Activated CD4-positive, alpha-beta memory T cell treated with anti-CD3 and anti-CD28 coated beads, Interleukin-2, amount 10 ng/mL, durations not matched to agents 7 days and 5 days (primary cell): ENCODE data around the gene EGR1. TPM values are rescaled to one million over a fixed set of nuclear protein-coding genes. Genes with fewer than 3 reads are reported as not detected.
"Not testable (repeated sequence)": the region's sequence is repeated elsewhere in the genome, so short reads cannot be mapped to it uniquely, and the experiment has no call there.

ENCODE experiments used
- CTCF ChIA-PET: fragments of 350-600 bp; sonication (Branson Sonifier 250); formaldehyde crosslinking; loops from one replicate; lab custom pipeline; 2021; ENCODE audit warnings: antibody characterized with exemption, inconsistent platforms; lab: Charles Lee
- POLR2A ChIA-PET: fragments of 350-600 bp; sonication (Branson Sonifier 250); formaldehyde crosslinking; loops from one replicate; lab custom pipeline; 2021; ENCODE audit warnings: antibody characterized with exemption; lab: Charles Lee
- DNase-seq: peaks from one replicate; pipeline ENCODE4 v3.0.0-alpha.2; 2020
- H3K27ac Mint-ChIP-seq: one replicate; pipeline ENCODE4 v1.8.0; 2021; ENCODE audit warnings: mild to moderate bottlenecking, mixed read lengths
- H3K27me3 Mint-ChIP-seq: one replicate; pipeline ENCODE4 v1.8.0; 2021; ENCODE audit warnings: mixed read lengths
- H3K36me3 Mint-ChIP-seq: one replicate; pipeline ENCODE4 v1.8.0; 2021; ENCODE audit warnings: low read depth, mixed read lengths
- H3K4me1 Mint-ChIP-seq: one replicate; pipeline ENCODE4 v1.8.0; 2021; ENCODE audit warnings: mixed read lengths
- H3K4me3 Mint-ChIP-seq: one replicate; pipeline ENCODE4 v1.8.0; 2021; ENCODE audit warnings: mild to moderate bottlenecking, mixed read lengths
- H3K9me3 Mint-ChIP-seq: one replicate; pipeline ENCODE4 v1.8.0; 2021; ENCODE audit warnings: mixed read lengths
- total RNA-seq, 2 experiments: library from RNA; stranded (reverse); gene quantifications; one replicate each; pipeline ENCODE4 v1.2.3, GENCODE V29; 2021

The EGR1 gene
- total RNA-seq, 2 experiments from 2014 or later: 21.0 to 21.6 TPM

DNA sequence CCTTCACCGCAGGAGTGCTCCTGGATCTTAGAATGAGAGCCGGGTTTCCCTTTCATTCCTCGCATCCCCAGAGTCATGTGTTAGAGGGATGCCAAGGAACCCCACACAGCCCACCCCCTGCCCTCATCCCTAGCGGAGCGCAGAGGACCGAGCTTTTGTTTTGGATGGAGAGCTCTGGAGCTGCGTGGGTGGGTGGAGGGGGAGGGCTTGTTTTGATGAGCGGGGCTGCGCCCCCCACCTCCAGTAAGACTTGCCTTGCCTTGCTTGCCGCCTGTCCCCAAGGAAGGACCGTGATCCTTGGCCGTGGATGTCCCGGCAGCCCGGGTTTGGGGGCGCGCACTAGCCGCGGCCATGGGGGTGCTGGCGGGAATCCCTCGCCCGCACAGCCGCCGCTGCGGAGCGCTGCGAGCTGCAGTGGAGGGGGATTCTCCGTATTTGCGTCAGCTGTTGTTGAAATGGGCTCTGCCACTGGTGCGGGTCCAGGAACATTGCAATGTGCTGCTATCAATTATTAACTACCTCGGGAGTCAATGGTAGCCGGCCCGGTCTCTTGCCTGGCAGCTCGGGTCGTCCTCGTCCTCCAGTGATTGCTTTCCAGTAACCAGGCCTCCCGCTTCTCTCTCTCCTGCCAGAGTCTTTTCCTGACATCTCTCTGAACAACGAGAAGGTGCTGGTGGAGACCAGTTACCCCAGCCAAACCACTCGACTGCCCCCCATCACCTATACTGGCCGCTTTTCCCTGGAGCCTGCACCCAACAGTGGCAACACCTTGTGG, 1.0 kb downstream of the EGR1 start:
- CTCF ChIA-PET: interaction anchor here (0.7 to 6.2 kb wide), 8 partner anchors 10 to 1935 kb away, joined by 3 to 46 read pairs (median 4); partner anchors contain the start of genes ETF1 and KDM3B
- Mint-ChIP-seq H3K4me3 (peak overlapping the region; percentile 83), H3K36me3 (peaks cover 13% of the 10 kb centered on the region), H3K9me3 (no peaks in the 10 kb centered on the region), H3K4me1 (peaks cover 21% of the 10 kb centered on the region), H3K27me3 (peaks cover 21% of the 10 kb centered on the region), H3K27ac (no peak overlapping the region)
- POLR2A ChIA-PET: interaction anchor here (0.8 to 3.9 kb wide), 16 partner anchors 9 to 713 kb away, joined by 3 to 57 read pairs (median 10); partner anchors contain the start of genes BRD8, CDC25C, ETF1 and FAM53C
- DNase-seq: no peak

DNA sequence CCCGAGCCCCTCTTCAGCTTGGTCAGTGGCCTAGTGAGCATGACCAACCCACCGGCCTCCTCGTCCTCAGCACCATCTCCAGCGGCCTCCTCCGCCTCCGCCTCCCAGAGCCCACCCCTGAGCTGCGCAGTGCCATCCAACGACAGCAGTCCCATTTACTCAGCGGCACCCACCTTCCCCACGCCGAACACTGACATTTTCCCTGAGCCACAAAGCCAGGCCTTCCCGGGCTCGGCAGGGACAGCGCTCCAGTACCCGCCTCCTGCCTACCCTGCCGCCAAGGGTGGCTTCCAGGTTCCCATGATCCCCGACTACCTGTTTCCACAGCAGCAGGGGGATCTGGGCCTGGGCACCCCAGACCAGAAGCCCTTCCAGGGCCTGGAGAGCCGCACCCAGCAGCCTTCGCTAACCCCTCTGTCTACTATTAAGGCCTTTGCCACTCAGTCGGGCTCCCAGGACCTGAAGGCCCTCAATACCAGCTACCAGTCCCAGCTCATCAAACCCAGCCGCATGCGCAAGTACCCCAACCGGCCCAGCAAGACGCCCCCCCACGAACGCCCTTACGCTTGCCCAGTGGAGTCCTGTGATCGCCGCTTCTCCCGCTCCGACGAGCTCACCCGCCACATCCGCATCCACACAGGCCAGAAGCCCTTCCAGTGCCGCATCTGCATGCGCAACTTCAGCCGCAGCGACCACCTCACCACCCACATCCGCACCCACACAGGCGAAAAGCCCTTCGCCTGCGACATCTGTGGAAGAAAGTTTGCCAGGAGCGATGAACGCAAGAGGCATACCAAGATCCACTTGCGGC, 1.8 kb downstream of the EGR1 start:
- Mint-ChIP-seq H3K36me3 (peaks cover 13% of the 10 kb centered on the region), H3K27ac (no peak overlapping the region), H3K4me3 (peak overlapping the region; percentile 83), H3K27me3 (peaks cover 22% of the 10 kb centered on the region), H3K4me1 (peaks cover 20% of the 10 kb centered on the region), H3K9me3 (no peaks in the 10 kb centered on the region)
- DNase-seq: peak; percentile 41
- POLR2A ChIA-PET: interaction anchor here (0.8 to 3.9 kb wide), 3 partner anchors 76 to 288 kb away, joined by 3 to 57 read pairs (median 17); partner anchors contain the start of genes BRD8, ETF1, HSPA9 and KIF20A
- CTCF ChIA-PET: interaction anchor here (1.2 to 6.2 kb wide), 4 partner anchors 9 to 116 kb away, joined by 3 to 46 read pairs (median 10); partner anchors contain the start of gene KDM3B

DNA sequence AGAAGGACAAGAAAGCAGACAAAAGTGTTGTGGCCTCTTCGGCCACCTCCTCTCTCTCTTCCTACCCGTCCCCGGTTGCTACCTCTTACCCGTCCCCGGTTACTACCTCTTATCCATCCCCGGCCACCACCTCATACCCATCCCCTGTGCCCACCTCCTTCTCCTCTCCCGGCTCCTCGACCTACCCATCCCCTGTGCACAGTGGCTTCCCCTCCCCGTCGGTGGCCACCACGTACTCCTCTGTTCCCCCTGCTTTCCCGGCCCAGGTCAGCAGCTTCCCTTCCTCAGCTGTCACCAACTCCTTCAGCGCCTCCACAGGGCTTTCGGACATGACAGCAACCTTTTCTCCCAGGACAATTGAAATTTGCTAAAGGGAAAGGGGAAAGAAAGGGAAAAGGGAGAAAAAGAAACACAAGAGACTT, 2.4 kb downstream of the EGR1 start:
- Mint-ChIP-seq H3K27ac (no peak overlapping the region), H3K27me3 (peaks cover 24% of the 10 kb centered on the region)
- DNase-seq: peak; percentile 30

DNA sequence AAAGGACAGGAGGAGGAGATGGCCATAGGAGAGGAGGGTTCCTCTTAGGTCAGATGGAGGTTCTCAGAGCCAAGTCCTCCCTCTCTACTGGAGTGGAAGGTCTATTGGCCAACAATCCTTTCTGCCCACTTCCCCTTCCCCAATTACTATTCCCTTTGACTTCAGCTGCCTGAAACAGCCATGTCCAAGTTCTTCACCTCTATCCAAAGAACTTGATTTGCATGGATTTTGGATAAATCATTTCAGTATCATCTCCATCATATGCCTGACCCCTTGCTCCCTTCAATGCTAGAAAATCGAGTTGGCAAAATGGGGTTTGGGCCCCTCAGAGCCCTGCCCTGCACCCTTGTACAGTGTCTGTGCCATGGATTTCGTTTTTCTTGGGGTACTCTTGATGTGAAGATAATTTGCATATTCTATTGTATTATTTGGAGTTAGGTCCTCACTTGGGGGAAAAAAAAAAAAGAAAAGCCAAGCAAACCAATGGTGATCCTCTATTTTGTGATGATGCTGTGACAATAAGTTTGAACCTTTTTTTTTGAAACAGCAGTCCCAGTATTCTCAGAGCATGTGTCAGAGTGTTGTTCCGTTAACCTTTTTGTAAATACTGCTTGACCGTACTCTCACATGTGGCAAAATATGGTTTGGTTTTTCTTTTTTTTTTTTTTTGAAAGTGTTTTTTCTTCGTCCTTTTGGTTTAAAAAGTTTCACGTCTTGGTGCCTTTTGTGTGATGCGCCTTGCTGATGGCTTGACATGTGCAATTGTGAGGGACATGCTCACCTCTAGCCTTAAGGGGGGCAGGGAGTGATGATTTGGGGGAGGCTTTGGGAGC, 3.1 kb downstream of the EGR1 start:
- Mint-ChIP-seq H3K4me3 (peak overlapping the region; percentile 9), H3K9me3 (no peaks in the 10 kb centered on the region), H3K36me3 (peaks cover 13% of the 10 kb centered on the region), H3K27me3 (peaks cover 24% of the 10 kb centered on the region), H3K4me1 (peaks cover 19% of the 10 kb centered on the region), H3K27ac (no peak overlapping the region)
- no peak for DNase-seq
- ChIA-PET CTCF (no interaction called here), POLR2A (no interaction called here)

More for the DNA sequence above, 2.4 kb downstream of the EGR1 start:
- peak overlapping the region; percentile 83 for H3K4me3 Mint-ChIP-seq
- CTCF ChIA-PET: no interaction called here
- POLR2A ChIA-PET: interaction anchor here (3.9 kb wide), 1 partner anchor 75 kb away, joined by 57 read pairs; the partner anchor contains the start of gene ETF1
- H3K4me1 Mint-ChIP-seq: peaks cover 20% of the 10 kb centered on the region
- H3K36me3 Mint-ChIP-seq: peaks cover 13% of the 10 kb centered on the region
- H3K9me3 Mint-ChIP-seq: no peaks in the 10 kb centered on the region

DNA sequence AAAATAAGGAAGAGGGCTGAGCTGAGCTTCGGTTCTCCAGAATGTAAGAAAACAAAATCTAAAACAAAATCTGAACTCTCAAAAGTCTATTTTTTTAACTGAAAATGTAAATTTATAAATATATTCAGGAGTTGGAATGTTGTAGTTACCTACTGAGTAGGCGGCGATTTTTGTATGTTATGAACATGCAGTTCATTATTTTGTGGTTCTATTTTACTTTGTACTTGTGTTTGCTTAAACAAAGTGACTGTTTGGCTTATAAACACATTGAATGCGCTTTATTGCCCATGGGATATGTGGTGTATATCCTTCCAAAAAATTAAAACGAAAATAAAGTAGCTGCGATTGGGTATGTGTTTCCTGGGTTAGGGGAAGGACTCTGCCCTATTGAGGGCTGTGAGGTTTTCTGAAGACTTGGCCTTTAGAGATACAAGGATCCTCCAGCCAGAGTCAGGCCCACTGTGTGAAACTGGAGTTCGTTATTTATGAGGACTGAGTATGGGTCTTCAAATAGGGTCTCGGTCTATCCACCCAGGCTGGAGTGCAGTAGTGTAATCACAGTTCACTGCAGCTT, 3.8 kb downstream of the EGR1 start:
- H3K27ac Mint-ChIP-seq: no peak overlapping the region

DNA sequence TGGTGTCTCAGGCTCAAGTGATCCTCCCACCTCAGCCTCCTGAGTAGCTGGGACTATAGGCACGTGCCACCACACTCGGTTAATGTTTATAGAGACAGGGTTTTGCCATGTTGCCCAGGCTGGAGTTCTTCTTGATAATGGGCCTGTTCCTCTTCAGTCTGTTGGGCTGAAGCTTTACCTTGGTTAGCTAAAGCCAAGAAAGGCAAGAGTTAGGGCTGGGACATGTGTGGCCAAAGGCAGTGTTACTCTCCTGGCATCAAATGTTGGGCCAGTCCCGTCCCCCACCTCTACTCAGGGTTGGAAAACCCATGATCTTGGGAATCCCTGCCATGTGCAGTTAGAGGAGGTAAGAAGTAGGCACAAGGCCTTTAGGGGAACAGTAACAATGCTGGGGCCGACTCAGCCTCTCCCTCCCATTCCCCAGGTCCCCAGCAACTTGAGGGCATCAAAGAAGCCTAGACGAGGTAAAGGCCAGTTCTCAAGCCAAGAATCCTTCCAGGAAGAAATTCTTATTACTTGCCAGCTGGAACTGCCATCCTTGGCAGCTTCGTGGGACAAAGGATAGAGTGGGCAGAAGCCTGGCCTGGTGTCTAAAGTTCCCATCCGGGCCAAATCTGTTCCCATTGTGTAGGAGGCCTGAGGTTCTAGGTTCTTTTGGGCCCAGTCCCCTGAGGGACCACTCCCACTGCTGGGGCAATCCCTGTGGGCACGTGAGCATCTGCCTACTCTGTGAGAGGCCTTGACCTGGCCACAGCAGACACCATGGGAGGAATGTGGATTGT, 4.5 kb downstream of the EGR1 start:
- ChIA-PET CTCF (interaction anchor here (1.4 kb wide), 1 partner anchor 20 kb away, joined by 5 read pairs; no protein-coding TSS in a partner anchor), POLR2A (no interaction called here)
- H3K9me3 Mint-ChIP-seq: no peaks in the 10 kb centered on the region
- H3K27ac Mint-ChIP-seq: no peak overlapping the region
- no peak overlapping the region for H3K4me3 Mint-ChIP-seq
- H3K27me3 Mint-ChIP-seq: peaks cover 29% of the 10 kb centered on the region
- peaks cover 13% of the 10 kb centered on the region for H3K36me3 Mint-ChIP-seq
- DNase-seq: peak; percentile 24
- peaks cover 17% of the 10 kb centered on the region for H3K4me1 Mint-ChIP-seq

More for the DNA sequence above, 3.8 kb downstream of the EGR1 start:
- no peaks in the 10 kb centered on the region for H3K9me3 Mint-ChIP-seq
- no peak overlapping the region for H3K4me3 Mint-ChIP-seq
- no peak for DNase-seq
- H3K27me3 Mint-ChIP-seq: peaks cover 27% of the 10 kb centered on the region
- peaks cover 17% of the 10 kb centered on the region for H3K4me1 Mint-ChIP-seq
- ChIA-PET POLR2A (no interaction called here), CTCF (interaction anchor here (1.4 kb wide), 1 partner anchor 19 kb away, joined by 5 read pairs; no protein-coding TSS in a partner anchor)
- H3K36me3 Mint-ChIP-seq: peaks cover 13% of the 10 kb centered on the region

DNA sequence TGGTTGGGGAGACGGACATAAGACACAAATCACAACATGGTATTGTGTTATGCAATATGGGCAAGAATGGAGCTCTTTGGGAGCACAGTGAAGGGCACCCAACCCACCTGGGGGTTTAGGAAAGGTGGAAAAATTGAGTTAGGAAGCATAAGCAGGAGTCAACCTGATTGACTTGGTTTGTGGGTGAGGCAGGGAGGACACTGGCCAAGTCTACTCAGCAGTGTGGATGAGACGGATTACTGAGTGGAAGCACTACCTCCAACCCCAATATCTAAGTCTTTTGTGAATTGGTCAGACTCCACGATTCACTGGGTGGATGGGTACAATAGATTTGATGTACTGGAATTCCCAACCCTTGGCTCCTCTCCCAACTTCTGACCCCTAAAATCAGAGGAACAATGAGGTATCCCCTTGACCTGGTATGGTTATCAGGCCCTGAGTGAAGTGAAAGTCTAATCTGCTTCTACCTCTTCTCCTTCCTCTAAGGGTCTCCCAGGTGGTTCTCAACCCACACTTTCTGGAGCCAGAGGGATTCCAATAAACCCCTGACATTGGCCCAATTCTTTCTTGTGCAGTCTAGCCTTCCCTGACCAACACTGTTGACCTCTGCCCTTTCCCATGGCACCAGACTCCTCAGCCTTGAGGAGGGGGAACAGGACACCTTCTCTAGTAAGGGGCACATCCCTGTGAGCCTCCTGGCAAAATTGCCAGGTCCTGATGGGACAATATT, 5.2 kb downstream of the EGR1 start:
- ChIA-PET CTCF (interaction anchor here (1.4 kb wide), 1 partner anchor 21 kb away, joined by 5 read pairs; no protein-coding TSS in a partner anchor), POLR2A (no interaction called here)
- no peak overlapping the region for H3K4me3 Mint-ChIP-seq
- DNase-seq: no peak
- H3K9me3 Mint-ChIP-seq: no peaks in the 10 kb centered on the region
- no peak overlapping the region for H3K27ac Mint-ChIP-seq
- peaks cover 13% of the 10 kb centered on the region for H3K36me3 Mint-ChIP-seq
- H3K27me3 Mint-ChIP-seq: peaks cover 33% of the 10 kb centered on the region
- peaks cover 17% of the 10 kb centered on the region for H3K4me1 Mint-ChIP-seq

DNA sequence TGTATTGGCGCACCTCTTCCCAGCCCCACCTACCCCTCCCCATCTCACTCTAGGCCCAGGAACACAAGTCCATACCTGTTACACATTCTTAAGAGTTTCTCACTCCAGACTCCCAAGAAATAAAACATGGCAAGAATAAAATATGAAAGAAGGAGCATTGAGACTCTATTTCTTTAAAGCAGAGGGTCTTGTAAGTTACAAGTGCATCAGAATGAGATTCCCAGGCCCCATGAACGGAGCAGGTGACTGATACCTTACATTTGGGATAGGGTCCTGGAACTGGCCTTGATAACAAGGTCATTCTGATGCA, 5.7 kb downstream of the EGR1 start:
- Mint-ChIP-seq H3K27me3 (peaks cover 33% of the 10 kb centered on the region), H3K4me1 (peaks cover 17% of the 10 kb centered on the region), H3K4me3 (no peak overlapping the region), H3K9me3 (no peaks in the 10 kb centered on the region), H3K27ac (no peak overlapping the region), H3K36me3 (peaks cover 13% of the 10 kb centered on the region)
- ChIA-PET CTCF (no interaction called here), POLR2A (no interaction called here)
- DNase-seq: no peak

DNA sequence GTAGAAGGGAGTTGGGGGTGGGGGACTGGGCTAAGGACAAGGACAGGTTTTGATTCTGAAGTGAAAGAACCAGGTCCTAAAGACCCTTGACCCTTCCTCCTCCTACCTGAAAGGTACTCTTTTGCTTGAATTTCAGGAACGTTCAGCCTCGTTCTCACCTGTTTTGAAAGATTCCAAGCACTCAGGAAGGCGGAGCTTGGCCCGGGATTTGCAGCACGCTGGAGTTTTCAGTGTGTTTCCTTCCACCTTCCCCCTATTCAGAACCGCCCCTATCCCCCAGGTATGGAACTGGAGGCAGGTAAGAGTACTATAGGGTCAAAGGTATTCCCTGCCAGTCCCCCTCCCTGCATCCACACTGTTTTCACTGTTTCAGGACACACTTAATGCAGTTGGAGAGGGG, 7.1 kb downstream of the EGR1 start:
- Mint-ChIP-seq H3K4me1 (peaks cover 8% of the 10 kb centered on the region), H3K36me3 (peaks cover 6% of the 10 kb centered on the region), H3K27me3 (peaks cover 30% of the 10 kb centered on the region), H3K9me3 (no peaks in the 10 kb centered on the region), H3K4me3 (no peak overlapping the region), H3K27ac (no peak overlapping the region)
- CTCF ChIA-PET: interaction anchor here (1.6 kb wide), 1 partner anchor 24 kb away, joined by 4 read pairs; no protein-coding TSS in a partner anchor
- DNase-seq: no peak
- POLR2A ChIA-PET: no interaction called here

DNA sequence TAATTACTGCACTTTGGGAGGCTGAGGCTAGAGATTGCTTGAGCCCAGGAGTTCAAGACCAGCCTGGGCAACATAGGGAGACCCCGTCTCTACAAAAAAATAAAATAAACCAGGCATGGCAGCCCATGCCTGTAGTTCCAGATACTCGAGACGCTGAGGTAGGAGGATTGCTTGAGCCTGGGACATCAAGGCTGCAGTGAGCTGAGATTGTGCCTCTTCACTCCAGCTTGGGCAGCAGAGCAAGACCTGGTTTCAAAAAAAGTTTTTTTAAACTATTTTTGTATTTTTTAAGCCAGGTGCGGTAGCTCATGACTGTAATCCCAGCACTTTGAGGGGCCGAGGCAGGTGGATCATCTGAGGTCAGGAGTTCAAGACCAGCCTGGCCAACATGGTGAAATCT, 7.9 kb downstream of the EGR1 start:
- H3K9me3 Mint-ChIP-seq, H3K27ac Mint-ChIP-seq, H3K36me3 Mint-ChIP-seq, H3K4me3 Mint-ChIP-seq, CTCF ChIA-PET, DNase-seq, H3K4me1 Mint-ChIP-seq: not testable (repeated sequence)
- H3K27me3 Mint-ChIP-seq: peaks cover 23% of the 10 kb centered on the region
- POLR2A ChIA-PET: interaction anchor here (1.1 kb wide), 1 partner anchor 9 kb away, joined by 3 read pairs; no protein-coding TSS in a partner anchor

DNA sequence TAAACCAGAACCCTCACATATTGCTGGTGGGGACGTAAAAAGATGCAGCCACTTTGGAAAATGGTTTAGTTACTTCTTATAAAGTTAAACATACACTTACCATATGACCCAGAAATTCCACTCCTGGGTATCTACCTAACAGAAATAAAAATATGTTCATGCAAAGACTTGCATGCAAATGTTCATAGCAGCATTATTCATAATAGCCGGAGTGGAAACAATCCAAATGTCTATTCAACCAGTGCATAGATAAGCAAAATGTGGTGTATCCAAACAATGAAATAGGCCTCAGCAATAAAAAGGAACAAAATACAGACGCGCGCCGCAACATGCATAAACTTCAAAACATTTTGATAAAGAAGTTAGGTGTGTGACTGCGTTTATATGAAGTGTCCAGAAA, 11.6 kb downstream of the EGR1 start:
- Mint-ChIP-seq H3K9me3 (no peaks in the 10 kb centered on the region), H3K36me3 (no peaks in the 10 kb centered on the region), H3K27ac (no peak overlapping the region), H3K27me3 (peaks cover 21% of the 10 kb centered on the region), H3K4me3 (no peak overlapping the region), H3K4me1 (no peaks in the 10 kb centered on the region)
- no peak for DNase-seq
- ChIA-PET CTCF (no interaction called here), POLR2A (no interaction called here)
